WTC11 (cell line): ENCODE data around the gene STK40. TPM values are rescaled to one million over a fixed set of nuclear protein-coding genes. Genes with fewer than 3 reads are reported as not detected.

Experiments
- ATAC-seq: fragments of 200-7000 bp; cut with Tn5 transposase; 2 replicates; pipeline ENCODE4 v1.10.0; 2021; ENCODE audit warnings: mild to moderate bottlenecking, moderate library complexity
- CTCF ChIA-PET: fragments of 300-600 bp; sonication (Branson Sonifier 250); formaldehyde crosslinking; loops from one replicate; lab custom pipeline; 2021; ENCODE audit warnings: antibody characterized with exemption; lab: Charles Lee
- POLR2A ChIA-PET: fragments of 350-600 bp; sonication (Branson Sonifier 250); formaldehyde crosslinking; loops from one replicate; lab custom pipeline; 2021; ENCODE audit warnings: antibody characterized with exemption; lab: Charles Lee
- DNase-seq: peaks from one replicate; pipeline ENCODE4 v3.0.0; 2021; ENCODE audit warnings: low spot score
- H3K27ac Mint-ChIP-seq: 2 replicates; pipeline ENCODE4 v1.8.0; 2021; ENCODE audit warnings: mixed read lengths
- H3K27me3 Mint-ChIP-seq: 2 replicates; pipeline ENCODE4 v1.8.0; 2021; ENCODE audit warnings: low read depth, mild to moderate bottlenecking, moderate library complexity, mixed read lengths
- H3K36me3 Mint-ChIP-seq: 2 replicates; pipeline ENCODE4 v1.8.0; 2021; ENCODE audit warnings: mixed read lengths
- H3K4me1 Mint-ChIP-seq: 2 replicates; pipeline ENCODE4 v1.8.0; 2022; ENCODE audit warnings: mixed read lengths
- H3K4me3 Mint-ChIP-seq: 2 replicates; pipeline ENCODE4 v1.8.0; 2021; ENCODE audit warnings: mild to moderate bottlenecking, moderate library complexity, mixed read lengths
- H3K9me3 Mint-ChIP-seq: 2 replicates; pipeline ENCODE4 v1.8.0; 2021; ENCODE audit warnings: mixed read lengths
- AFF4 ChIP-seq: sonication (generic); formaldehyde crosslinking; IDR thresholded peaks from 2 replicates; pipeline ENCODE4 v1.8.1; 2023; ENCODE audit warnings: mild to moderate bottlenecking, missing genetic modification reagents, borderline replicate concordance
- AR ChIP-seq: fragments of 250-450 bp; sonication (Bioruptor Pico); IDR thresholded peaks from 2 replicates; pipeline ENCODE4 v1.9.0; 2021; ENCODE audit warnings: mild to moderate bottlenecking
- ELF4 ChIP-seq: sonication (generic); formaldehyde crosslinking; IDR thresholded peaks from 2 replicates; pipeline ENCODE4 v1.8.1; 2022; ENCODE audit warnings: low read depth, mild to moderate bottlenecking, moderate library complexity, missing genetic modification reagents
- GTF2I ChIP-seq: fragments of 250-450 bp; sonication (Bioruptor Pico); conservative IDR thresholded peaks from 2 replicates; pipeline ENCODE4 v1.4.0; 2021; ENCODE audit warnings: mild to moderate bottlenecking
- JAZF1 ChIP-seq: fragments of 250-450 bp; sonication (Bioruptor Pico); IDR thresholded peaks from 2 replicates; pipeline ENCODE4 v1.9.0; 2021; ENCODE audit warnings: moderate library complexity, mild to moderate bottlenecking, inconsistent platforms
- TCF7 ChIP-seq: sonication (generic); formaldehyde crosslinking; IDR thresholded peaks from 2 replicates; pipeline ENCODE4 v1.8.0; 2022; ENCODE audit warnings: mild to moderate bottlenecking, low read depth, missing genetic modification reagents, moderate library complexity
- ZBTB43 ChIP-seq: sonication (generic); formaldehyde crosslinking; IDR thresholded peaks from 2 replicates; pipeline ENCODE4 v1.8.1; 2023; ENCODE audit warnings: mild to moderate bottlenecking, missing genetic modification reagents
- ZNF232 ChIP-seq: sonication (generic); formaldehyde crosslinking; IDR thresholded peaks from 2 replicates; pipeline ENCODE4 v1.8.0; 2022; ENCODE audit warnings: mild to moderate bottlenecking, missing genetic modification reagents
- ZNF396 ChIP-seq: fragments of 250-450 bp; sonication (Bioruptor Pico); IDR thresholded peaks from 2 replicates; pipeline ENCODE4 v1.8.0; 2021; ENCODE audit warnings: mild to moderate bottlenecking, moderate library complexity, borderline replicate concordance
- ZNF532 ChIP-seq: fragments of 250-450 bp; sonication (Bioruptor Pico); IDR thresholded peaks from 2 replicates; pipeline ENCODE4 v1.9.0; 2021; ENCODE audit warnings: mild to moderate bottlenecking, borderline replicate concordance
- total RNA-seq: library from RNA; stranded (reverse); gene quantifications from 3 replicates; pipeline ENCODE4 v1.2.3, GENCODE V29; 2021
- TF ChIP-seq, protein P1 (sequence below): sonication (generic); formaldehyde crosslinking; IDR thresholded peaks from 2 replicates; pipeline ENCODE4 v1.8.0; 2022; ENCODE audit warnings: mild to moderate bottlenecking, missing genetic modification reagents
- TF ChIP-seq, protein P2 (sequence below): sonication (generic); formaldehyde crosslinking; IDR thresholded peaks from 2 replicates; pipeline ENCODE4 v1.8.1; 2022; ENCODE audit warnings: mild to moderate bottlenecking, missing genetic modification reagents, moderate library complexity, borderline replicate concordance
- TF ChIP-seq, protein P3 (sequence below): sonication (generic); formaldehyde crosslinking; IDR thresholded peaks from 2 replicates; pipeline ENCODE4 v1.8.0; 2023; ENCODE audit warnings: missing genetic modification reagents, mild to moderate bottlenecking, borderline replicate concordance

STK40 gene
- total RNA-seq, 1 experiment from 2014 or later, result 24.7 TPM

GRCh38 chr1:36305915-36306209 lies 79.9 kb downstream of the STK40 start (continued):
- TF ChIP-seq AFF4 (no peak), ZNF532 (CRISPR knock-in tag) (no peak), TCF7 (CRISPR knock-in tag) (no peak), AR (peak; percentile 63; the same call in 1 of the 2 replicates), ZNF232 (0 out of 2 replicates have a peak, but pooled peaks have one; percentile 66), ZBTB43 (CRISPR knock-in tag) (no peak), ZNF396 (CRISPR knock-in tag) (no peak)
- TF ChIP-seq, protein P1, sequence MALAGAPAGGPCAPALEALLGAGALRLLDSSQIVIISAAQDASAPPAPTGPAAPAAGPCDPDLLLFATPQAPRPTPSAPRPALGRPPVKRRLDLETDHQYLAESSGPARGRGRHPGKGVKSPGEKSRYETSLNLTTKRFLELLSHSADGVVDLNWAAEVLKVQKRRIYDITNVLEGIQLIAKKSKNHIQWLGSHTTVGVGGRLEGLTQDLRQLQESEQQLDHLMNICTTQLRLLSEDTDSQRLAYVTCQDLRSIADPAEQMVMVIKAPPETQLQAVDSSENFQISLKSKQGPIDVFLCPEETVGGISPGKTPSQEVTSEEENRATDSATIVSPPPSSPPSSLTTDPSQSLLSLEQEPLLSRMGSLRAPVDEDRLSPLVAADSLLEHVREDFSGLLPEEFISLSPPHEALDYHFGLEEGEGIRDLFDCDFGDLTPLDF (CRISPR knock-in tag), result no peak
- TF ChIP-seq, all 79 proteins: peak for 6

DNA sequence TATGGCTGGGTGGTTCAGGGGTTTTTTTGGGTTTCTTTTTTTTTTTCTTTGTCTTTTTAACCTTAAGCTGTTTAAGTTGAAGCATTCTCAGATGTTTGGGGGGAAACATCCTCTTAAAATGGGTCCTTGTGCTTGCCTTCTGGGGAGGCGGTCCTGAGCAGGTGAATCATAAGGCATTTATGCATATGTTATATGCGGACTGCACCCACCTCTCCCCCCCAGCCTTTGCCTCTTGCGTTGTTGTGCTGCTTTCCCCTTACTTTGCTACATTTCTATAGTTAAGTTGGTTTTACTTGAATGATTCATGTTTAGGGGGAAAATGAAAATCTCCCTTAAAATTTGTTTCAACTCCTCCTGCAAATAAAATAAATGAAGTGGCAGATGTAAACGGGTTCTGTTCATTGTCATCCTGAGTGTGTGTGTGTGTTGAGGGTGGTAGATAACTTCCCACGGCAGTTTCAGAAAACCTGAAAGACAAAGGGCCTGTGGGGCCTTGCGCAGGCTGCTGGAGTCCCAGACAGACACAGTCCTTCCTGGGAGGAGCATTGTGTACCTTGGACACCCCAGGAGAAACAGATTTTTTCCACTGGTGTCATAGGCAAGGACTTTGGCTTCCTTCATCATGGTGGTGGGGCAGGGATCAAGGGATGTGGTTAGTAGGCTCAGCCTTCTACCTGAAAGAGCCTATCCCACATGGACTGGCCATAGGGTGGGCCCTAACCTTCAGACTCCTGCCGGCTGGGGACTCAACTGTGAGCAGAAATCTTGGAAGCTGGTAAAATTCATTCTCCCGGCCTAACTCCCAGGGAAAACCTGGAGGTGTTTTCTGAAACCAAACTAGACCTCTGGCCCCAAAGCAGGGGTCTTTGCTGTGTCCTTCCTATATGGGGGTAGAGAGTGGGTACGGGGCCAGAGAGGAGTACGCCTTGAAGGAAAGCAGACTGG lies 80.5 kb downstream of the STK40 start:
- Mint-ChIP-seq H3K9me3 (no peaks in the 10 kb centered on the region), H3K27me3 (no peaks in the 10 kb centered on the region), H3K36me3 (peaks cover 47% of the 10 kb centered on the region), H3K4me3 (peak overlapping the region; percentile 99), H3K4me1 (peaks cover 17% of the 10 kb centered on the region), H3K27ac (peak overlapping the region; percentile 94)
- no peak for ATAC-seq
- POLR2A ChIA-PET, result interaction anchor here (0.8 to 2.6 kb wide), 7 partner anchors 16 to 156 kb away, joined by 3 to 77 read pairs (median 8); partner anchors contain the start of genes EVA1B and TRAPPC3
- no peak for DNase-seq
- CTCF ChIA-PET, result interaction anchor here (1.0 to 2.3 kb wide), 11 partner anchors 14 to 221 kb away, joined by 3 to 32 read pairs (median 7); partner anchors contain the start of genes EVA1B, TEKT2 and TRAPPC3
- TF ChIP-seq GTF2I (CRISPR knock-in tag) (no peak), ELF4 (CRISPR knock-in tag) (no peak), JAZF1 (CRISPR knock-in tag) (no peak), ZNF232 (no peak)
- TF ChIP-seq, protein P2, sequence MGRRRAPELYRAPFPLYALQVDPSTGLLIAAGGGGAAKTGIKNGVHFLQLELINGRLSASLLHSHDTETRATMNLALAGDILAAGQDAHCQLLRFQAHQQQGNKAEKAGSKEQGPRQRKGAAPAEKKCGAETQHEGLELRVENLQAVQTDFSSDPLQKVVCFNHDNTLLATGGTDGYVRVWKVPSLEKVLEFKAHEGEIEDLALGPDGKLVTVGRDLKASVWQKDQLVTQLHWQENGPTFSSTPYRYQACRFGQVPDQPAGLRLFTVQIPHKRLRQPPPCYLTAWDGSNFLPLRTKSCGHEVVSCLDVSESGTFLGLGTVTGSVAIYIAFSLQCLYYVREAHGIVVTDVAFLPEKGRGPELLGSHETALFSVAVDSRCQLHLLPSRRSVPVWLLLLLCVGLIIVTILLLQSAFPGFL (CRISPR knock-in tag), result no peak
- TF ChIP-seq, protein P3, sequence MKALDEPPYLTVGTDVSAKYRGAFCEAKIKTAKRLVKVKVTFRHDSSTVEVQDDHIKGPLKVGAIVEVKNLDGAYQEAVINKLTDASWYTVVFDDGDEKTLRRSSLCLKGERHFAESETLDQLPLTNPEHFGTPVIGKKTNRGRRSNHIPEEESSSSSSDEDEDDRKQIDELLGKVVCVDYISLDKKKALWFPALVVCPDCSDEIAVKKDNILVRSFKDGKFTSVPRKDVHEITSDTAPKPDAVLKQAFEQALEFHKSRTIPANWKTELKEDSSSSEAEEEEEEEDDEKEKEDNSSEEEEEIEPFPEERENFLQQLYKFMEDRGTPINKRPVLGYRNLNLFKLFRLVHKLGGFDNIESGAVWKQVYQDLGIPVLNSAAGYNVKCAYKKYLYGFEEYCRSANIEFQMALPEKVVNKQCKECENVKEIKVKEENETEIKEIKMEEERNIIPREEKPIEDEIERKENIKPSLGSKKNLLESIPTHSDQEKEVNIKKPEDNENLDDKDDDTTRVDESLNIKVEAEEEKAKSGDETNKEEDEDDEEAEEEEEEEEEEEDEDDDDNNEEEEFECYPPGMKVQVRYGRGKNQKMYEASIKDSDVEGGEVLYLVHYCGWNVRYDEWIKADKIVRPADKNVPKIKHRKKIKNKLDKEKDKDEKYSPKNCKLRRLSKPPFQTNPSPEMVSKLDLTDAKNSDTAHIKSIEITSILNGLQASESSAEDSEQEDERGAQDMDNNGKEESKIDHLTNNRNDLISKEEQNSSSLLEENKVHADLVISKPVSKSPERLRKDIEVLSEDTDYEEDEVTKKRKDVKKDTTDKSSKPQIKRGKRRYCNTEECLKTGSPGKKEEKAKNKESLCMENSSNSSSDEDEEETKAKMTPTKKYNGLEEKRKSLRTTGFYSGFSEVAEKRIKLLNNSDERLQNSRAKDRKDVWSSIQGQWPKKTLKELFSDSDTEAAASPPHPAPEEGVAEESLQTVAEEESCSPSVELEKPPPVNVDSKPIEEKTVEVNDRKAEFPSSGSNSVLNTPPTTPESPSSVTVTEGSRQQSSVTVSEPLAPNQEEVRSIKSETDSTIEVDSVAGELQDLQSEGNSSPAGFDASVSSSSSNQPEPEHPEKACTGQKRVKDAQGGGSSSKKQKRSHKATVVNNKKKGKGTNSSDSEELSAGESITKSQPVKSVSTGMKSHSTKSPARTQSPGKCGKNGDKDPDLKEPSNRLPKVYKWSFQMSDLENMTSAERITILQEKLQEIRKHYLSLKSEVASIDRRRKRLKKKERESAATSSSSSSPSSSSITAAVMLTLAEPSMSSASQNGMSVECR (CRISPR knock-in tag), result no peak
